DOHH2 (cell line): ENCODE results near the gene SAMD4B.

ENCODE experiments used
- H3F3A ChIP-seq: fragments of 200-600 bp; sonication (generic), shearing (Covaris generic); 2 replicates; pipeline ENCODE4 v1.6.0; 2016; ENCODE audit warnings: antibody characterized with exemption, mild to moderate bottlenecking; ENCODE audit not compliant: control insufficient read depth, insufficient read depth
- H3K27ac ChIP-seq: fragments of 200-600 bp; sonication (generic); 2 replicates; pipeline ENCODE4 v1.5.1; 2014; ENCODE audit warnings: low read depth, mild to moderate bottlenecking, low read length, moderate library complexity
- H3K27me3 ChIP-seq: fragments of 200-600 bp; sonication (generic); 2 replicates; pipeline ENCODE4 v1.6.1; 2014; ENCODE audit warnings: mild to moderate bottlenecking, low read length, mixed read lengths; ENCODE audit not compliant: control insufficient read depth
- H3K36me3 ChIP-seq: fragments of 200-600 bp; sonication (generic); 2 replicates; pipeline ENCODE4 v1.6.1; 2014; ENCODE audit warnings: mild to moderate bottlenecking, low read length, moderate library complexity, mixed read lengths; ENCODE audit not compliant: control insufficient read depth
- H3K4me1 ChIP-seq: fragments of 200-600 bp; sonication (generic); 2 replicates; pipeline ENCODE4 v1.6.1; 2014; ENCODE audit warnings: mild to moderate bottlenecking, low read length, mixed read lengths; ENCODE audit not compliant: control insufficient read depth
- H3K4me2 ChIP-seq: fragments of 200-600 bp; sonication (generic); 2 replicates; pipeline ENCODE4 v1.6.0; 2014; ENCODE audit warnings: mild to moderate bottlenecking, low read length, moderate library complexity
- H3K4me3 ChIP-seq: fragments of 200-600 bp; sonication (generic); 2 replicates; pipeline ENCODE4 v1.5.1; 2014; ENCODE audit warnings: mild to moderate bottlenecking, low read length, mixed read lengths
- H3K79me2 ChIP-seq: fragments of 200-600 bp; sonication (generic); 2 replicates; pipeline ENCODE4 v1.6.1; 2014; ENCODE audit warnings: mild to moderate bottlenecking, low read length, mixed read lengths; ENCODE audit not compliant: control insufficient read depth
- H3K9me2 ChIP-seq: fragments of 200-600 bp; sonication (generic); replicated peaks from 2 replicates; pipeline ENCODE4 v1.6.1; 2014; ENCODE audit warnings: mild to moderate bottlenecking, low read length, mixed read lengths; ENCODE audit not compliant: control insufficient read depth
- H3K9me3 ChIP-seq: fragments of 200-600 bp; sonication (generic); 2 replicates; pipeline ENCODE4 v1.6.1; 2014; ENCODE audit warnings: antibody characterized with exemption, low read length, mixed read lengths; ENCODE audit not compliant: control insufficient read depth, insufficient read depth
- H4K20me1 ChIP-seq: fragments of 200-600 bp; sonication (generic); 2 replicates; pipeline ENCODE4 v1.6.0; 2014; ENCODE audit warnings: low read depth, mild to moderate bottlenecking, antibody characterized with exemption, low read length, moderate library complexity; ENCODE audit not compliant: control insufficient read depth, insufficient read depth
- CTCF ChIP-seq: fragments of 200-600 bp; sonication (generic); IDR thresholded peaks from one replicate; pipeline ENCODE4 v1.5.1; 2014; ENCODE audit warnings: antibody characterized with exemption, mild to moderate bottlenecking, low read depth, low read length; ENCODE audit not compliant: poor library complexity, severe bottlenecking
- EZH2phosphoT487 ChIP-seq: fragments of 200-600 bp; sonication (generic); IDR thresholded peaks from 2 replicates; pipeline ENCODE4 v1.6.1; 2017; ENCODE audit warnings: borderline replicate concordance, mild to moderate bottlenecking, antibody characterized with exemption, low read length, moderate library complexity, mixed read lengths

Gene SAMD4B

GRCh38 chr19:39319098-39319891 lies 22.9 kb upstream of the SAMD4B start:
- no peaks in the 10 kb centered on the region; the same call in 1 of the 2 replicates for H3K4me1 ChIP-seq
- H3K27ac ChIP-seq, result no peak overlapping the region
- no peaks in the 10 kb centered on the region for H3K79me2 ChIP-seq
- H3K4me2 ChIP-seq, result no peak overlapping the region
- TF ChIP-seq CTCF (no peak), EZH2phosphoT487 (no peak)
- no peaks in the 10 kb centered on the region for H3K36me3 ChIP-seq
- no peaks in the 10 kb centered on the region for H3F3A ChIP-seq
- no peaks in the 10 kb centered on the region for H4K20me1 ChIP-seq
- no peak overlapping the region for H3K4me3 ChIP-seq
- H3K9me3 ChIP-seq, result no peaks in the 10 kb centered on the region
- H3K9me2 ChIP-seq, result no peaks in the 10 kb centered on the region
- H3K27me3 ChIP-seq, result peaks cover 21% of the 10 kb centered on the region

- no peaks in the 10 kb centered on the region for H3K36me3 ChIP-seq
- peaks cover 2% of the 10 kb centered on the region; the same call in 1 of the 2 replicates for H3F3A ChIP-seq
- no peaks in the 10 kb centered on the region for H3K79me2 ChIP-seq
- peaks cover 21% of the 10 kb centered on the region for H3K27me3 ChIP-seq
- no peaks in the 10 kb centered on the region for H4K20me1 ChIP-seq
- no peak overlapping the region for H3K27ac ChIP-seq
- peak overlapping the region; percentile 52 for H3K4me3 ChIP-seq
- H3K9me3 ChIP-seq, result no peaks in the 10 kb centered on the region
- no peaks in the 10 kb centered on the region for H3K9me2 ChIP-seq
- TF ChIP-seq EZH2phosphoT487, result no peak
- no peak for TF ChIP-seq CTCF
- H3K4me2 ChIP-seq, result peak overlapping the region; percentile 62
- H3K4me1 ChIP-seq, result no peaks in the 10 kb centered on the region; the same call in 1 of the 2 replicates
Measured at GRCh38 chr19:39319892-39320248, 22.4 kb upstream of the SAMD4B start.

- Histone ChIP-seq H3K9me3 (no peaks in the 10 kb centered on the region), H3K9me2 (no peaks in the 10 kb centered on the region), H3K27ac (no peak overlapping the region), H3K36me3 (no peaks in the 10 kb centered on the region), H3K4me3 (no peak overlapping the region), H3K4me2 (no peak overlapping the region), H3F3A (peaks cover 4% of the 10 kb centered on the region; the same call in 1 of the 2 replicates), H3K79me2 (no peaks in the 10 kb centered on the region), H3K27me3 (peaks cover 21% of the 10 kb centered on the region), H3K4me1 (no peaks in the 10 kb centered on the region; the same call in 1 of the 2 replicates), H4K20me1 (no peaks in the 10 kb centered on the region)
- TF ChIP-seq CTCF (no peak), EZH2phosphoT487 (no peak)
Measured at GRCh38 chr19:39321117-39321831, 20.9 kb upstream of the SAMD4B start.
